Smooth muscle cell (in vitro differentiated cells): ENCODE results near the gene SLC38A5. TPM values are rescaled to one million over a fixed set of nuclear protein-coding genes. Genes with fewer than 3 reads are reported as not detected.

Experiments used
- DNase-seq: peaks from one replicate; lab custom pipeline; 2025; ENCODE audit not compliant: unreplicated experiment; lab: John Stamatoyannopoulos, UW
- H2AFZ ChIP-seq: fragments of 200-600 bp; sonication (generic); 2 replicates; pipeline ENCODE4 v1.6.0; 2016; ENCODE audit warnings: antibody characterized with exemption, low read depth, mild to moderate bottlenecking
- H3F3A ChIP-seq: fragments of 200-600 bp; sonication (generic); 2 replicates; pipeline ENCODE4 v1.6.0; 2017; ENCODE audit warnings: antibody characterized with exemption, low read depth
- H3K27ac ChIP-seq: fragments of 200-600 bp; sonication (generic); 2 replicates; pipeline ENCODE4 v1.5.1; 2016; ENCODE audit warnings: low read depth, mild to moderate bottlenecking
- H3K27me3 ChIP-seq: fragments of 200-600 bp; sonication (generic); 2 replicates; pipeline ENCODE4 v1.6.1; 2016; ENCODE audit warnings: low read depth, mild to moderate bottlenecking
- H3K36me3 ChIP-seq: fragments of 200-600 bp; sonication (generic); 2 replicates; pipeline ENCODE4 v1.5.1; 2016; ENCODE audit warnings: low read depth
- H3K4me1 ChIP-seq: fragments of 200-600 bp; sonication (generic); 2 replicates; pipeline ENCODE4 v1.5.1; 2016; ENCODE audit warnings: low read depth
- H3K4me2 ChIP-seq: fragments of 200-600 bp; sonication (generic); 2 replicates; pipeline ENCODE4 v1.6.0; 2016; ENCODE audit warnings: mild to moderate bottlenecking
- H3K4me3 ChIP-seq: fragments of 200-600 bp; sonication (generic); 2 replicates; pipeline ENCODE4 v1.5.1; 2016; ENCODE audit warnings: mild to moderate bottlenecking
- H3K79me2 ChIP-seq: fragments of 200-600 bp; sonication (generic); 2 replicates; pipeline ENCODE4 v1.6.0; 2016; ENCODE audit warnings: low read depth, mild to moderate bottlenecking
- H3K9ac ChIP-seq: fragments of 200-600 bp; sonication (generic); 2 replicates; pipeline ENCODE4 v1.6.0; 2016; ENCODE audit warnings: low read depth
- H3K9me3 ChIP-seq: fragments of 200-600 bp; sonication (generic); replicated peaks from 2 replicates; pipeline ENCODE4 v1.5.1; 2016; ENCODE audit warnings: low read depth
- H4K20me1 ChIP-seq: fragments of 200-600 bp; sonication (generic); 2 replicates; pipeline ENCODE4 v1.6.0; 2016; ENCODE audit warnings: low read depth
- WGBS: methylation state at CpG from one replicate; pipeline ENCODE4 v1.1.7; 2016; ENCODE audit warnings: low lambda C conversion rate; 5-methylcytosine and 5-hydroxymethylcytosine counted together
- polyA plus RNA-seq: library from polyadenylated mRNA; unstranded; fragments of >200 nt; fragmentation: Nextera tagmentation; extraction: Ambion mirVana; gene quantifications from 2 replicates; pipeline ENCODE4 v1.2.1, GENCODE V29; 2016
- total RNA-seq: library from RNA; depleted of rRNA; stranded (reverse); fragments of >200 nt; gene quantifications from 2 replicates; pipeline ENCODE4 v1.2.3, GENCODE V29; 2014
- TF ChIP-seq, protein P1 (sequence below): fragments of 200-600 bp; sonication (generic); IDR thresholded peaks from 2 replicates; pipeline ENCODE4 v1.5.1; 2017; ENCODE audit warnings: borderline replicate concordance, mild to moderate bottlenecking, antibody characterized with exemption; ENCODE audit not compliant: insufficient read depth, poor library complexity, severe bottlenecking

Gene SLC38A5
- total and polyA plus RNA-seq, 2 experiments from 2014 or later = 68.7 to 69.4 TPM

DNA sequence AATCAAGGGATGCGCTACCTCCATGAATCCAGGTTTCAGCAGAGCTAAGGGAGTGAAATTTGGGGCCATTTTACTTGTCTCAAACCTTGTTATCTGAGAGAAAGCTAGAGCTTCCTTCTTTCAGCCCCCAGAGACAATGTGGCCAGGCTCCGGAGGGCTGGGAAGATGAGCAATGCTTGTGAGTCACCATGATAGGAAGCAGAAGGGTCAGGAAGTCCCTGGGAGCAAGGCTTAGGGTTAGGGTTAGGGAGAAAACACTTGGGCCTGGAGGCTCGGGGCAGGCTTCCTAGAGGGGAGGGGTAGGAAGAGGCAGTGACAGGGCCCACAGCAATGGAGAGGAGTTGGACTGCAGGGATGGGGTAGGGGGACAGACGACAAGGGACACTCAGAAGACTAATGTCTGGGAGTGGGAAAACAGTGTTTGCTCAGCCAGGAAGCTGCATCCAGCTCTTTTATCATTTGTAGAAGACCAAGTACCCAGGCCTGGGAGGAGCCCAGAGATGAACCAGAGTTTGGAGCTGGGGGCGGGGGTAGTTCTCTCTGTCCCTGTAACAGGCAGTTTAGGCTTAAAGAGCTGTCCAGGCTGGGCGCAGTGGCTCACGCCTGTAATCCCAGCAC, 22.3 kb upstream of the SLC38A5 start:
- Histone ChIP-seq H3K36me3 (no peaks in the 10 kb centered on the region), H3K27ac (peak overlapping the region; percentile 45), H3F3A (no peaks in the 10 kb centered on the region), H3K9me3 (no peaks in the 10 kb centered on the region), H3K4me2 (no peak overlapping the region), H3K79me2 (no peaks in the 10 kb centered on the region), H2AFZ (no peak overlapping the region), H3K4me3 (no peak overlapping the region), H3K9ac (no peak overlapping the region), H3K4me1 (no peaks in the 10 kb centered on the region), H4K20me1 (no peaks in the 10 kb centered on the region), H3K27me3 (no peaks in the 10 kb centered on the region)
- no peak for DNase-seq
- 61% methylated on average over 7 of the region's 7 CpGs for WGBS
- TF ChIP-seq, protein P1, sequence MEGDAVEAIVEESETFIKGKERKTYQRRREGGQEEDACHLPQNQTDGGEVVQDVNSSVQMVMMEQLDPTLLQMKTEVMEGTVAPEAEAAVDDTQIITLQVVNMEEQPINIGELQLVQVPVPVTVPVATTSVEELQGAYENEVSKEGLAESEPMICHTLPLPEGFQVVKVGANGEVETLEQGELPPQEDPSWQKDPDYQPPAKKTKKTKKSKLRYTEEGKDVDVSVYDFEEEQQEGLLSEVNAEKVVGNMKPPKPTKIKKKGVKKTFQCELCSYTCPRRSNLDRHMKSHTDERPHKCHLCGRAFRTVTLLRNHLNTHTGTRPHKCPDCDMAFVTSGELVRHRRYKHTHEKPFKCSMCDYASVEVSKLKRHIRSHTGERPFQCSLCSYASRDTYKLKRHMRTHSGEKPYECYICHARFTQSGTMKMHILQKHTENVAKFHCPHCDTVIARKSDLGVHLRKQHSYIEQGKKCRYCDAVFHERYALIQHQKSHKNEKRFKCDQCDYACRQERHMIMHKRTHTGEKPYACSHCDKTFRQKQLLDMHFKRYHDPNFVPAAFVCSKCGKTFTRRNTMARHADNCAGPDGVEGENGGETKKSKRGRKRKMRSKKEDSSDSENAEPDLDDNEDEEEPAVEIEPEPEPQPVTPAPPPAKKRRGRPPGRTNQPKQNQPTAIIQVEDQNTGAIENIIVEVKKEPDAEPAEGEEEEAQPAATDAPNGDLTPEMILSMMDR = no peak

DNA sequence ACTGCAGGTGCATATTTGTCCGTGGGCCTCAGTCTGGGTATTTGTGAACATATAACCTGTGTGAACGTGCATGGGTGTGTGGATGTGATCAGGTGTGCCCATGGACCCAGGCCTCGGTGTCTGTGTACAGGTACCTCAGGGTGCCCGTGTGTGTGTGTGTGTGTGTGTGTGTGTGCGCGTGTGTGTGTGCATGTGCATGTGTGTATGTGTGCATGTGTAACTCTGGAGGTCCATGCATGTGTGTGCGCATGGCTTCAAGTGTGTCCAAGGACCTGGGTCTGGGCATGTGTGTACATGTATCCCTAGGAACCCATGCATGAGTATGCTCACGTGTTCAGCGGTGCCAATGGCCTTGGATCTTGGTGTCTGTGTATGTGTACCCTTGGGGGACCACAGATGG, 21.7 kb upstream of the SLC38A5 start:
- no peak overlapping the region for H3K9ac ChIP-seq
- no peak for DNase-seq
- TF ChIP-seq, protein P1 = no peak
- H2AFZ ChIP-seq = no peak overlapping the region
- H3F3A ChIP-seq = no peaks in the 10 kb centered on the region
- H3K27ac ChIP-seq = peak overlapping the region; percentile 45
- no peaks in the 10 kb centered on the region for H4K20me1 ChIP-seq
- no peak overlapping the region for H3K4me2 ChIP-seq
- H3K27me3 ChIP-seq = no peaks in the 10 kb centered on the region
- no peaks in the 10 kb centered on the region for H3K79me2 ChIP-seq
- no peaks in the 10 kb centered on the region for H3K4me1 ChIP-seq
- no peak overlapping the region for H3K4me3 ChIP-seq
- H3K9me3 ChIP-seq = no peaks in the 10 kb centered on the region
- no peaks in the 10 kb centered on the region for H3K36me3 ChIP-seq
- 87% methylated on average over 9 of the region's 9 CpGs for WGBS

DNA sequence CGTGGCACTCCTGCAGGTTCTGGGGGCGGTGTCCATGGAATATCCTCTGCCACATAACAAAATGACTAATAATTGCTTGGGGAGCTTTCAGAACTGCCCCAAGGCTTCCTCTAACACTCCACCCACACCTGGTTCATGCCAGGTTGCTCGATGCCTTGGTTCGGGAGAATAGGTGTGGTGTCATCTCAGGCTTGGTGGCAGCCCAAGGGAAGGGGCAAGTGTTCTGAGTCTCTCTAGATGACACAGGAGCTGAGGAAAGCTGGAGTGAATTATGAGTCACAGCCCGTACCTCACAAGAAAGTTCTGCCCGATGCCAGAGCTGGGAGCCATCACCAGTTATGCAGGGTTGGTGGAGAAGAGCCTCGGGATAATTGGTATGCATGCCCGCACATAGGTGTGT, 20.6 kb upstream of the SLC38A5 start:
- Histone ChIP-seq H3K4me1 (no peaks in the 10 kb centered on the region), H4K20me1 (no peaks in the 10 kb centered on the region), H3F3A (no peaks in the 10 kb centered on the region), H2AFZ (no peak overlapping the region), H3K36me3 (no peaks in the 10 kb centered on the region), H3K9ac (no peak overlapping the region), H3K4me3 (no peak overlapping the region), H3K4me2 (no peak overlapping the region), H3K27me3 (no peaks in the 10 kb centered on the region), H3K27ac (peak overlapping the region; percentile 24), H3K9me3 (no peaks in the 10 kb centered on the region), H3K79me2 (no peaks in the 10 kb centered on the region)
- 72% methylated on average over 8 of the region's 8 CpGs for WGBS
- no peak for DNase-seq
- TF ChIP-seq, protein P1 = no peak

GRCh38 chrX:48489892-48490291, 19.8 kb upstream of the SLC38A5 start:
- Histone ChIP-seq H3K27me3 (no peaks in the 10 kb centered on the region), H3K9ac (no peak overlapping the region), H3K9me3 (no peaks in the 10 kb centered on the region), H3K36me3 (no peaks in the 10 kb centered on the region), H3K4me1 (no peaks in the 10 kb centered on the region), H3K27ac (peak overlapping the region; percentile 24), H3K4me2 (no peak overlapping the region), H2AFZ (no peak overlapping the region), H3K4me3 (no peak overlapping the region), H3F3A (no peaks in the 10 kb centered on the region), H3K79me2 (no peaks in the 10 kb centered on the region), H4K20me1 (no peaks in the 10 kb centered on the region)
- WGBS = 78% methylated on average over 2 of the region's 2 CpGs
- TF ChIP-seq, protein P1 = no peak
- DNase-seq = no peak
